Brain pericyte (primary cell): ENCODE results near the gene RPL35.

Source experiments
- DNase-seq: peaks from one replicate; pipeline ENCODE4 v3.0.0-alpha.2; 2012; ENCODE audit warnings: low read depth, low spot score

The RPL35 gene

DNA sequence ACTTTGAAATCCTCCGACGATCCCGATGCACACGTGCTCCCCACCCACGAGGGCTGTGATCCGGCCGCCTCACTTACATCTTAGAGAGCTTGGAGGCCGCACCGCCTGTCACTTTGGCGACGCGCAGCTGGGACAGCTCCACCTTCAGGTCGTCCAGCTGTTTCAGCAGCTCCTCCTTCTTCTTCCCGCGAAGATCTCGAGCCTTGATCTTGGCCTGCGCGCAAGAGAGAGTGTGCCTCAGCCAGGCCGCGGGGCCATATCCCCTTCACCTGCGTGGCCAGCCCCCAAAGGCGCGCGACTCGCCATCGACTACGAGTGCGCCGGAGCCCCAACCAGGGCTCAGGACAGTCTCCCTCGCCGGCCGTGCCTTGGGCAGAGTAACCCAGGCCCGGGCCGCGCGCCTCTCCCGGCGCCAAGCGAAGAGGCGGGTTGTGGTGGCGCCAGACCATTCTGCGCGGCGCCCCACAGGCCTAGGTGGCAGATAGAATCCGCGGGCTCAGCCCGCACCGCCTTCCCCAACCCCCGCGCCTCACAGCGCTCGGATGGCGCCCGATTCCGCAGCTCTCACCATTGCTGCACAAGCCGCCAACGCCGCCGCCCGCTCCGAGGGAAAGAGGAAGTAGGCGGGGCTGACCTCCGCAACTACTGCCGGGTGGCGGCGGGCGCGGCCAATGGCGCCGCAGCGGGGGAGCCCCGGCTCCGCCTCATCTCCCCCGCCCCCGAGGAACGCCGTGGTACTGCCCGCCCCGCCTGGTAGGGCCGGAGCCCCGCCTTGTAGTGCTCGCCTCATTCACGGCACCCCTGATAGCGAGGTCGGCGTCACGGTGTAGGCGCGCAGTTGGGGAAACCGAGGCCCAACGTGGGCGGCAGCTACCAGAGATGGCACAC, at the start of gene RPL35, which contains the start of gene ARPC5L:
RPL35 (minus strand) TSS at position 616 of the 888 bp plus-strand sequence; CDS start at position 571, 45 bp downstream.
ARPC5L (plus strand) TSS at position 789 of the 888 bp plus-strand sequence. CDS start 7,161 bp downstream, outside the sequence.
- peak; percentile 58 for DNase-seq

GRCh38 chr9:124908098-124908497, 46.3 kb upstream of the RPL35 start:
- no peak for DNase-seq

- DNase-seq = no peak
Measured at GRCh38 chr9:124906966-124907365, 45.2 kb upstream of the RPL35 start.

DNA sequence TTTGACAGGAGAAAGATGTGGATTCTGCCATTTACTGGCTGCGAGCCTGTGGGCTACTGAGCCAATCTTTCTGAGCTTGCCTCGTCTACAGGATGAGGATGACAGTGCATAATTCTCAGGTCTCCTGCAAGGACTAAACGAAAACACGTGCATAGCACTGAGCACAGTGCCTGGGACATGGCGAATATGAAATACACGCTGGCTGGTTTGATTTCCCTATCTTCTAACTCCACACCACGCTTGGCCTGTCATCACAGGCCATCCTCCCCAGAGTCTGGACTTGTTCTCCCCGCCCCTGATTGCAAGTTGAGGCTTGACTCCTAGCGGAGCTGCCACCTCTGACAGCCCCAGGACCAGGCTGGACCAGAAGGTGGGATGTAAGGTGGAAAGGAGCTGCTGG, 38.1 kb upstream of the RPL35 start:
- no peak for DNase-seq

DNA sequence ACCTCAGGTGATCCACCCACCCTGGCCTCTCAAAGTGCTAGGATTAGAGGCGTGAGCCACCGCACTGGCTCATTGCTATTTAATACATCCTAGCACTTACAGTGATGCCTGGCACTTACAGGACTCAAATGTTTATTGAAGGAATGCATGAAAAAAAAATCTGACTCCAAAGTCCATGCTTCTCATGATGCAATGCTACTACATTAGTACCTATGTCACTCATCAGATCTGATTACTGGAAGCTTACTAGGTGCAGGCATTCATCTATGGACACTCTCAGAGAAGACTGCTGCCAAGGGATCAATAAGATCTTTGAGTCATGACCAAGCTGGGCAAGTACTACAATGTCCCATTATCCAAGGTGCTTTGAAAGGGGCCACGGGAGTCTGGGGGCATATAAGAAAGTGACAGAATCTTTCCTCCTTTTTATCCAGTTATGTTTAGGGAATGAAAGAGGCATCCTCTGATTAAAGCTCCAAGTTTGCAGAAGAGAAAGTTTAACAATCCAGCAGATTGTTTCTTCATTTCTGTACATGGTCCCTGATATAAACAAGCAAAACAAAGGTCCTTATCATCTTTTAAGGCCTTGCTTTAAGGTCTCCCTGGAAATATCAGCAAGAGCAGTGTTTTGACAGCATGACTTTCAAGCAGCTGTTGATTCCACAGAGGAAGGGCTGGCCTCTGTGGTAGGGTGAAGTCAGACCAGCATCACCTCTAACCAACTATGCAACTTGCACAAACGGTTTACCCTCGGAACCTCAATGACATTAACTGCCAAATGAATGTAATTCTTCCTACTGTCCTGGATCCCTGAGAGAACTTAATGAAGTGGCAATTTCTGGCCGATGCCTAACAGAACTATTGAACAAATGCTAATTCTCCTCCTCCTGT, 36.1 kb upstream of the RPL35 start:
- DNase-seq = no peak

GRCh38 chr9:124894741-124895170, 33.0 kb upstream of the RPL35 start:
- DNase-seq = no peak

DNA sequence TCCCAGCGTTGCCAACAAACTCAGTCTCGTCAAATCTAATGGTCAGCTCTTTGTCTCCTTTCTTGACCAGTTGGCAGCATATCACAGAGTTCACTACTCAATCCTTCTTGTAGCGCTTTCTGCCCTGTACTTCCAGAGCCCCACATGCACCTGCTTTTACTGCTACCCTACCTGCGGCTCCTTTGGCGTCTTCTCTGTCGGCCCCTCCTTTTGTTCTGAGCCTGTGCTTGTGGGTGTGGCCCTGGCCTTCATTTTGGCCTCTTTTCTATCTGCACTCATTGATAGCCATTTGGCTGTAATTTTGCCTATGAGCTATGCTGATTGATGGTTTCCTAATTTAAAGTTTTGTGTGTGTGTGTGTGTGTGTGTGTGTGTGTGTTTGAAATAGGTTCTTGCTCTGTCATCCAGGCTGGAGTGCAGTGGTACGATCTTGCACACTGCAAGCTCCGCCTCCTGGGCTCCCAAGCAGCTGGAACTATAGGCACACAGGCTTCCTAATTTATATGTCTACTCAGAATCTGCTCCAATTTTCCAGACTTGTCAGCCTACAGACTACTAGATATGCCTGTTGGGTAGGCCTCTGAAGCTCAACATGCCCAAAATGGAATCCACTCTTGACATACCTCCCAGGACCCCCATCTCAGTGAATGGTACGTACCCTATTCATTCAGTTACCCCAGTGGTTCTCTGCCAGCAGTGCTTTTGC, 32.4 kb upstream of the RPL35 start:
- no peak for DNase-seq

- no peak for DNase-seq
Measured at GRCh38 chr9:124890179-124890578, 28.4 kb upstream of the RPL35 start.

DNA sequence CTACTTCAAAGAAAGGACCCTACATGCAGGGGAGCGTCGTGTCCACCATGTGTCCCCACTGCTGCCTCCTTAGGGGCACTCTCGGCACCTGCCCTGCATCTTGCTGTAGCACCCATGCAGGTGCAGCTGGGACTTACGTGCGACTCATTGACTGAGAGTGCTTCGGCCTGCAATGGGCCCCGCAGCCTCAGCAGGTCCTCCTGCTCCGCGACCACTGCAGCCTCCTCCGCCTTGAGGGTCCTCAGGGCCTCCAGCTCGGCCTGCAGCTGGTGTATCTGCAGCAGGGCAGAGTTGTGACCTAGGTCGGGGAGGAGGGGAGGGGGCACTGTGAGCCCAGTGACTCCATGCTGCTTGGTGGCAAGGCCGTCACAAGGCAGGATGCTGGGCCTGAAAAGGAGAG, 27.2 kb upstream of the RPL35 start:
- no peak for DNase-seq

DNA sequence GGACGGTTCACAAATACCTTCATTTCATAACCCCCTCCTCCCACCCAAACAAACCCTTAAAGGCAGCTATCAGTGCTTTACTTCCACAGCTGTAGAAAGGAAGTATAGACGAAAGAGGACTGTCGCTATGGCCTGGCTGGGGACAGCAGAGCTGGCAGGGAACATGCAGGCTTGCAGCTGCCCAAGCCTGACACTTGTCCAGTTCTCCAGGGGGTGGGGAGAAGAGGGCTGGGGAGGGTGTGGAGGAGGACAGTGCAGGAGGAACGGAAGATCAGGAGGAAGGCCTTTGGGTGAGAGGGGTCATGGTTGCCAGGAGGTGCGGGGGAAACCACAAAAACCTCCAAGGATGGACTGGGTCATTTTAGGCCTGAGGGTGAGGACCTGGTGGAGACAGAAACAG, 26.1 kb upstream of the RPL35 start:
- no peak for DNase-seq

DNA sequence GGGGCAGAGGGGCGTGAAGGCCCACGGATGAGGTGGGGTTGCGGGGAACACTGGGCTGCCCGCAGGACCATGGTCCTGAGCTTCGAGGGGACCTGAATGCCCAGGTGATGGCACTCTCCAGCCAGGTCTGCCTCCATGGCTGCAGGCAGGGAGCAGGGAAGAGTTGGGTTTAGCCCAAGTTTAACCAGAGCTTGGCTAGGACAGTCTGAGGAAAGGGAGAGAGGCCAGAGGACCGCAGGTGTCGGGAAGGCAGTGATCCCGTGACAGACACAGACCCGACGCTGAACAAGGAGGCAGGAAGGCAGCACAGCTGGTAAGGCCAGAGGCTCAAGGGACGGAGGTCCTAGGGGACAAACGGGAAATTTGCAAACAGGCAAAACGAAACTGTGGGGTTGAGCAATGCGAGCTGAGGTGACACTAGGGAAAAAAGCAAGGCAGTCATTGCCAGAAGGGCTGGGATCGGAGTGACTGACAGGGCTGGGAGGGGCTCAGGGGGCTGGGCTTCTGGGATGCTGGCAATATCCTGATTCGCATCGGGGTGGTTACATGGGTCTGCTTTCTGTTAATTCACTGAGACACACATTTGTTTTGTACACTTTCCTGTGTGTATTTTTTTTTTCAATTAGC, 25.2 kb upstream of the RPL35 start:
- no peak for DNase-seq

- DNase-seq = no peak
Measured at GRCh38 chr9:124886461-124886860, 24.7 kb upstream of the RPL35 start.

GRCh38 chr9:124885551-124885950, 23.8 kb upstream of the RPL35 start:
- DNase-seq = no peak

GRCh38 chr9:124884376-124884775, 22.6 kb upstream of the RPL35 start:
- no peak for DNase-seq

DNA sequence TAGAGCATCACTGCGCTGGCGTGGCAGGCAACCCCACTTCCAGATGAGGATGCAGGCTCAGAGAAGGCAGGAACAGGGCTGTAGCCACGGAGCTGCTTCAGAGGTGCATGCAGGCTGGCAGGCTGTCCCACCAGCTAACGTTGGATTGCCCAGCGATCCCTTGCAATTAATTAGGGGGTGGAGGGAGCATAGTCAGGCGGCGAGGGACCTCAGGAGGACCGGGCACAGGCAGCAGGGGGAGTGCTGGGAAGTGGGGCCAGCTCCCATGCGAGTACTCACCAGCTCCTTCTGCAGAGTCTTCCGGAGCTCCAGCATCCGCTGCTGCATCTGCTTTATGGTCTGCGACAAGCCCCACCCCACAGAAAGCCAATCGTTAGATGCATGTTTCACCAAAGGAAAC, 20.5 kb upstream of the RPL35 start:
- no peak for DNase-seq

GRCh38 chr9:124881138-124881743, 19.5 kb upstream of the RPL35 start:
- DNase-seq = no peak

GRCh38 chr9:124880501-124880900, 18.7 kb upstream of the RPL35 start:
- no peak for DNase-seq

- no peak for DNase-seq
Measured at GRCh38 chr9:124879226-124879625, 17.5 kb upstream of the RPL35 start.

DNA sequence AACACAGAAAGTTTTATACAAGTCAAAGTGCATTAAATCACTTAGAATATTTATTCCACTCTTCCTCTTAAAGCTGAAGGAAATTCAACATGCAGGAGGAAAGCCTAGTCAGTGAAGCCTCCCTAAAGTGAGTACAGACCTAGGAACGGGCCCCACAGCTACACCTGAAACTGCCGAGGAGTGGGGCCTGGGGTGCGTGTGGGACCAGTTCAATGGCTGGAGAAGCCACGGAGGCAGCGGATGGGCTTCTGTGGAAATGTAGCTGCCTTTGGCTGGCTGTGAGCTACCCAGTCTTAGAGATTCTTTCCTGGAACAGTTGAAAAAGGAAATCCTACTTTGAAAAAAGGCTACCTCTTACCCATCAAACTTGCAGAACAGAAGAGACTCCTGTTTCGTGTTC, 16.8 kb upstream of the RPL35 start:
- no peak for DNase-seq

GRCh38 chr9:124878021-124878420, 16.3 kb upstream of the RPL35 start:
- no peak for DNase-seq
